HG03354 (cell line): ENCODE results near the gene NPR2.

Source experiments
- ATAC-seq: cut with Tn5 transposase; IDR thresholded peaks from one replicate; pipeline ENCODE4 v1.9.1; 2021; ENCODE audit warnings: mild to moderate bottlenecking; ENCODE audit not compliant: unreplicated experiment, poor library complexity, severe bottlenecking

NPR2 gene

GRCh38 chr9:35760651-35761050 is 30.7 kb upstream of the NPR2 start:
- no peak for ATAC-seq

- no peak for ATAC-seq
Measured at GRCh38 chr9:35763181-35763580, 28.2 kb upstream of the NPR2 start.

- ATAC-seq = no peak
Measured at GRCh38 chr9:35763803-35764202, 27.6 kb upstream of the NPR2 start.

GRCh38 chr9:35766997-35767396 is 24.4 kb upstream of the NPR2 start:
- no peak for ATAC-seq

- no peak for ATAC-seq
Measured at GRCh38 chr9:35767458-35767857, 23.9 kb upstream of the NPR2 start.

- ATAC-seq = no peak
Measured at GRCh38 chr9:35769763-35770162, 21.6 kb upstream of the NPR2 start.

GRCh38 chr9:35771075-35771433 is 20.3 kb upstream of the NPR2 start:
- ATAC-seq = no peak

- ATAC-seq = no peak
Measured at GRCh38 chr9:35771534-35771933, 19.9 kb upstream of the NPR2 start.

- no peak for ATAC-seq
Measured at GRCh38 chr9:35771943-35772342, 19.4 kb upstream of the NPR2 start.

- no peak for ATAC-seq
Measured at GRCh38 chr9:35774907-35775635, 16.3 kb upstream of the NPR2 start.

- no peak for ATAC-seq
Measured at GRCh38 chr9:35776018-35776417, 15.4 kb upstream of the NPR2 start.

- no peak for ATAC-seq
Measured at GRCh38 chr9:35778496-35778895, 12.9 kb upstream of the NPR2 start.

GRCh38 chr9:35781066-35781465 is 10.3 kb upstream of the NPR2 start:
- ATAC-seq = no peak

- no peak for ATAC-seq
Measured at GRCh38 chr9:35783418-35783817, 8.0 kb upstream of the NPR2 start.

GRCh38 chr9:35789541-35789940 is 1.9 kb upstream of the NPR2 start:
- no peak for ATAC-seq

- no peak for ATAC-seq
Measured at GRCh38 chr9:35790025-35790384, 1.4 kb upstream of the NPR2 start.

GRCh38 chr9:35790385-35791296 is 750 bp upstream of the NPR2 start:
- ATAC-seq = no peak

- no peak for ATAC-seq
Measured at GRCh38 chr9:35792024-35792813, 828 bp downstream of the NPR2 start.

- no peak for ATAC-seq
Measured at GRCh38 chr9:35792826-35793225, 1.4 kb downstream of the NPR2 start.

- ATAC-seq = no peak
Measured at GRCh38 chr9:35793461-35793860, 2.1 kb downstream of the NPR2 start.
